HT1080 (cell line): ENCODE measurements around the gene NAPSA. TPM values are rescaled to one million over a fixed set of nuclear protein-coding genes. Genes with fewer than 3 reads are reported as not detected.
A peak's percentile ranks its signal among the peaks of the same experiment; 100 is the strongest.

Source experiments
- DNase-seq: peaks from one replicate; pipeline ENCODE4 v3.0.0-alpha.2; 2015; ENCODE audit warnings: low read depth
- total RNA-seq: library from RNA; depleted of rRNA; stranded (reverse); fragments of >200 nt; shearing (Covaris generic); gene quantifications from 2 replicates; pipeline ENCODE4 v1.2.3, GENCODE V29; 2014

NAPSA gene
- total RNA-seq, 1 experiment from 2014 or later: not detected

DNA sequence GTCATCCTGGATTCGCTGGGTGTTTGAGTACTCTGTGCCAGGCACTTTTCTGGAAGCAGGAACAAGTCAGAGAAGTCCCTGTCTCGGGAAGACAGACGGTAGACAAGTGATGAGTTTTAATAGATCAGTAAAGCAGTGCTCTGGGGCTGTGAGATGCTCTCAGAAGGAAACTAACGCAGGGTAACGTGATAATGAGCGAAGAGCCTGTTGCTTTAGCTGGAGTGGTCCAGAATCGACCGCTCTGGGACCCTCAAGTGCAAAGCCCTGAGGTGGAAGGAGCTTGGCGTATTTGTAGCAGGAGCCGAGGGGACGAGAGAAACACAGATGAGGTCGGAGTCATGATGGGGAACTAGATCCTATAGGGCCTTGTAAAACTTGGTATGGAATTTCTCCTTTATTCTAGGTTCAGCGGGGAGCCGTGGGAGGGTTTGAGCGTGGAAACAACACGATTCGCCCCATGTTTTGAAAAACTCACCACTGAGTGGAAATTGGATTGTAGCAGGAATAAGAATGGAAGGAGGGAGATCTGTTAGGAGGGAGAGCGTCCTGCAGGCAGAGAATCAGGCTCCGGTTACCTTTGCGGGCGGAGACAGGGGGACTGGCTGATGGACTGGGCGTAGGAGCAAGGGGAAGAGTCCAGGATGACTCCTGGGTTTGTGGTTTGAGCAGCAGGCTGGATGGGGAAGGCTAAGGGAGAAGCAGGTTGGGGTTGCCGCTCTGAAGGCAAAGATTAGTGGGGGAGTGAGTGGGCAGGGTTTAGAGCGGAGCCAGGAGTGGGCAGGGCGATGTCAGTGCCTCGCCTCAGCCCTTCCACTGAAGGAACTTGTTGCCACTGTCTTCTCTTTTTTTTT, 19.5 kb upstream of the NAPSA start:
- DNase-seq: peak; percentile 39

DNA sequence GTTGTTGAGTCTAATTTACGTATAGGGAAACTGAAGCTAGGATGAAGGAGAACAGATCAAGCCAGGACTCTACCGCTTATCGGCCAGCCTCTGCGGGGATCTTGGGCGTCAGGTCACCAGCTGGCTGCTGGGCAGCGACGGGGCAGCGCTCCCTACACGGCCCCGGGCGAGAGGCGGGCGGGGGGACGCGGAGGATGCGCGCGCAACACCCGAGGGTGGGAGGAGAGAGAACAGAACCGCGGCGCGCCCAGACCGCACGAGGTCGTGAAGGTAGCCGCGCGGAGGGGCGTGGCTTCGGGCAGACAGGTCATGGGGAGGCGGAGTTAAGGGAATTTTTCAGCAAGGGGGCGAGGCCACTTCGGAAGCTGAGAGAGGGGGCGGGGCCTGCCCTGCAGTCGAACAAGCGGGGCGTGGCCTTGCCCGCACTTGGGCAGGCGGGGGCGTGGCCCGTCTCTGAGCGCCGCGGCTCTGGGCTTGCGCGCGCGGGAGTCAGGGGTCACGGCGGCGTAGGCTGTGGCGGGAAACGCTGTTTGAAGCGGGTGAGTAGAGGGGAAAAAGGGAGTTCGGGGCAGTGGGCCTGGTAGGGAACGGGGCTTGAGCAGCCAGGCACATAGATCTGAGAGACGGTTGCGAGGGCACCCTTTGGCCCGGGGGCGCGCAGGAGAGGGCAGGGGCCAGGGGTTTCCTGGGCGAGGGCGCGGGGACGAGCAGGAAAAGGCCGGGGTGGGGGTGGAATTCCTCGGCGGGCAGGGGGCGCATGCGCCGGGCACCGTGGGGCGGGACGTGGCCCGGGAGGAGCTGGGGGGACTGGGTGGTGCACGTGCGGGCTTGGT, 18.6 kb upstream of the NAPSA start, which contains the start of gene POLD1:
POLD1 (plus strand) TSS at position 496 of the 833 bp plus-strand sequence. CDS start 14,505 bp downstream, outside the sequence.
- DNase-seq: peak; percentile 96

DNA sequence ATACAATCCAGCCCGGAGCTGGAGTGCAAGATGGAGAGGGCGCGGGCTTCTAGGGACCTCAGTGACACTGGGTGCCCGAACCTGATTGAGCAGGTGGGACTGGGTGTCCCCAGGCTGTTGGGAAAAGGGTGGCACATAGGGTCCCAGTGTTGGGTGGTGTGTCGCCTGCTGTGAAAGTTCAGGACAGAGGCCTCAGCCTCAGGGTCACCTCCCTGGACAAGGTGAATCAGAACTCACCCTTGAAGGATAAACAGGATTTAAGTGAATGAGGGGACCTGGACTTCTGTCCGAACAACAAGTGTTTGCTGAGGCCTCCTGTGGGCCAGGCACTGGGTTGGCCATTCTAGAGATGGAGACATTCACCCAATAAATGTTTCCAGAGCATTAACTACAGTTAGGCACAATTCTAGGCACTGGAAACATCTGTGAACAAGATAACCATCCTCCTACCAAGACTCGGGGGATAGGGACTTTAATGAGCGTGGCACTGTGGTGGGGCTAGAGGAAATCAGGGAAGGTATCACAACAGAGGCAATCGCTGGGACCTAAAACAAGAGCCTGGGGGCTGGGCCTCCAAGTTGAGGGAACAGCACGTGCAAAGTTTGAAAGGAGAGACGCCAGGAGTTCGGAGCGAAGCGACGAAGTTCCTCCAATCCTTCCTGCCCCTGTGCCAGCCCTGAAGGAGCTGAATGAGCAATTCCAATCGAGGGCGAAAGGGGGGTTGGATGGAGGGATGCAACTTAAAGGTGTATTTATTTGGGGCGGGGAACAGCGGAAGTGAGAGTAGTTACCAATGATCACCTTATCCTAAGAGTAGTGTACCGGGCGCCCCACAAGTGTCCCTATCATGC, 17.8 kb upstream of the NAPSA start:
- DNase-seq: no peak

DNA sequence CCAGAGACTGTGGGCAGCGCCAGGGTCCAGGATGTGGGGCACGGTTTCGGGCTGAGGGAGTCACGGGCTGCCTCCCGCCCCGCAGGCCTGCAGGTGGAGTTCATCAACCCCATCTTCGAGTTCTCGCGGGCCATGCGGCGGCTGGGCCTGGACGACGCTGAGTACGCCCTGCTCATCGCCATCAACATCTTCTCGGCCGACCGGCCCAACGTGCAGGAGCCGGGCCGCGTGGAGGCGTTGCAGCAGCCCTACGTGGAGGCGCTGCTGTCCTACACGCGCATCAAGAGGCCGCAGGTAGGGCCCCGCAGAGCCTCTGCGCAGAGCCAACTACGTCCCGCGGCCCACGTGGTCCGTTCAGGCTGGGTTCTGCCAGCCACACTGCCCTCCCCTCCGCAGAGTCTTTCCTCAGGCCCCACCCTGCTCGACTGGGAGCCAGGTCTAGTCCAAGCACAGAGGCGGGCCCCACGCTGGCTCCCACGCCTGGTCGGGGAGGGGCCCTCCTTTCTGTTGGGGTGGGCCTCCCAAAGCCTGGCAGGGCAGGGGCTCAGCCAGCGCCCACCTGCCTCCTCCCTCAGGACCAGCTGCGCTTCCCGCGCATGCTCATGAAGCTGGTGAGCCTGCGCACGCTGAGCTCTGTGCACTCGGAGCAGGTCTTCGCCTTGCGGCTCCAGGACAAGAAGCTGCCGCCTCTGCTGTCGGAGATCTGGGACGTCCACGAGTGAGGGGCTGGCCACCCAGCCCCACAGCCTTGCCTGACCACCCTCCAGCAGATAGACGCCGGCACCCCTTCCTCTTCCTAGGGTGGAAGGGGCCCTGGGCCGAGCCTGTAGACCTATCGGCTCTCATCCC, 16.7 kb upstream of the NAPSA start:
- DNase-seq: no peak

DNA sequence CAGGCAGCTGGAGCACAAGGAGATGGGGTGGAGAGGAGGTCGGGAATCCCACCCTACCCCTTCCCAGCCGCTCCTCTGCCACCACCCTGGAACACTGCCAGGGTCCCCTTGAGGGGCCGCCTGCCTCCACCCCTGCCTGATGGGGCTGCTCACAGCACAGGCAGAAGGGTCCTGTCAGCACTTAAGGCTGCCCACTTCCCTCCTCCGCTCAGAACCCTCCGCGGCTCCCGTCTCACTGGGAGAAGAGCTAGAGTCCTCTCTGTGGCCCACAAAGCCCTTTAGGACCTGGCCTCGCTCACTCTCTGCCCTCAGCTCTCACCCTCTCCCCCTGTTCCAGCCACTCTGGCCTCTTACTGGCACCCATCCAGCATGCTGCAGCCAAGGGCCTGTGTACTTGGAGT, 15.3 kb upstream of the NAPSA start:
- DNase-seq: no peak

DNA sequence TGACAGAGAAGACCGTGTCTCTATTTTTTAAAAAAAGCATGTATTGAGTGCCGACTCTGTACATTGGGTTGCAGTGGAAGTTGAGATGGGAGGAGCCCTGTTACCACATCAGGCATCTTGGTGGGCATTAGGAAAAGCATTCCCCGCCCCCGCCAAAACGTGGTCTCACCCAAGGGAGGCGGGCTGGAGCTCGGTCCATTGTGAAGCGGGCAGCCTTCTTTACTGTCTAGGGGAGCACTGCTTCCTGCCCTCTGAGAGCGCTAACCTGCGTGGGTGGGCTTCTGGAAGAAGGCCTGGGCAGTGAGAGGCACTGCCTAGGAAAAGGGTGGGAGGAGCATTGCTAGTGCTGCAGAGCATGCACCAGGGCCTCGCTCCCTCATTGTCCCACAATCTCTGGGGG, 14.7 kb upstream of the NAPSA start:
- no peak for DNase-seq

DNA sequence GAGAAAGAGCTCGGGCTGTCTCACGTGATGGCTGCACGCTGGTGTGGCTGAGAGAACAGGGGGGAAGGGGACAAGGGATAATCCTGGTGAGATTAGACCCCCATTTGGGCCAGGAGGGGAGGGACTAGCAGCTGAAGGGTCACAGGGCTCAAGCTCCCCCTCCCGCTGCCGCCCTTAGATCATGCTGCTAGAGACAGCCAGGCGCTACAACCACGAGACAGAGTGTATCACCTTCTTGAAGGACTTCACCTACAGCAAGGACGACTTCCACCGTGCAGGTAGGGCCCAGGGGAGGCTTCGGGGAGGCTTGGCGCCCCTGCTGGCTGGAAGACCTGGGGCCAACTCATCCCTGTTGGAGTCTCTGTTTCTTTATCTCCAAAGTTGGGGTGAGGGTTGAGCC, 14.2 kb upstream of the NAPSA start:
- no peak for DNase-seq

DNA sequence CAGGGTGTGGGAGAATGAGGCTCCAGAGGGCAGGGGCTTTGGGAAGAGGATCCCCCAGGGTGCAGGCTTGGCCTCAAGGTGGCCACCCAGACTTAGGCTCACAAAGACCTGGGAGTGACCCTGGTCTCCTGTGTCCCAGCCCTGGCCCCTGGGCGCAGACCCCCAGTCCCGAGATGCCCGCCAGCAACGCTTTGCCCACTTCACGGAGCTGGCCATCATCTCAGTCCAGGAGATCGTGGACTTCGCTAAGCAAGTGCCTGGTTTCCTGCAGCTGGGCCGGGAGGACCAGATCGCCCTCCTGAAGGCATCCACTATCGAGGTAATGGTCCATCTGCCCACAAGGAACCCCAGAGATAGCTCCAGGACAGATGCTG, 13.4 kb upstream of the NAPSA start:
- no peak for DNase-seq

DNA sequence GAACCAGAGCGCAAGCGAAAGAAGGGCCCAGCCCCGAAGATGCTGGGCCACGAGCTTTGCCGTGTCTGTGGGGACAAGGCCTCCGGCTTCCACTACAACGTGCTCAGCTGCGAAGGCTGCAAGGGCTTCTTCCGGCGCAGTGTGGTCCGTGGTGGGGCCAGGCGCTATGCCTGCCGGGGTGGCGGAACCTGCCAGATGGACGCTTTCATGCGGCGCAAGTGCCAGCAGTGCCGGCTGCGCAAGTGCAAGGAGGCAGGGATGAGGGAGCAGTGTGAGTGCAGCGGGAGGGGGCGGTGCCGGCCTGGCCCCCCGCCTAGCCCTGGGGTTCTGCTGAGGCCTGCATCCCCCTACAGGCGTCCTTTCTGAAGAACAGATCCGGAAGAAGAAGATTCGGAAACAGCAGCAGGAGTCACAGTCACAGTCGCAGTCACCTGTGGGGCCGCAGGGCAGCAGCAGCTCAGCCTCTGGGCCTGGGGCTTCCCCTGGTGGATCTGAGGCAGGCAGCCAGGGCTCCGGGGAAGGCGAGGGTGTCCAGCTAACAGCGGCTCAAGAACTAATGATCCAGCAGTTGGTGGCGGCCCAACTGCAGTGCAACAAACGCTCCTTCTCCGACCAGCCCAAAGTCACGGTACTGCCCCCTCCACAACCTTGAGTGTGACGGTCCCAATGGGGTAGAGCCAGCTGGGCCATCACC, 12.9 kb upstream of the NAPSA start:
- DNase-seq: no peak

DNA sequence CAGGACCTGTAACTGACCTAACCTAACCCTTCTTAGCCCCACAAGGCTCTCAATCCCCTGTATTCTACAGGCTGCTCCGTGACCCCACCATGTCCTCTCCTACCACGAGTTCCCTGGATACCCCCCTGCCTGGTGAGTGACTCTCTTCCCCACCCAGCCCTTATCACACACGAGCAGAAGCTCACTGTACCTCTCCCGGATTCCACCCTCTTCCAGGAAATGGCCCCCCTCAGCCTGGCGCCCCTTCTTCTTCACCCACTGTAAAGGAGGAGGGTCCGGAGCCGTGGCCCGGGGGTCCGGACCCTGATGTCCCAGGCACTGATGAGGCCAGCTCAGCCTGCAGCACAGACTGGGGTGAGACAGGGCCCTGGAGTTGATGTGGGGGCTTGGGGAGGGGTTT, 12.1 kb upstream of the NAPSA start:
- DNase-seq: no peak

DNA sequence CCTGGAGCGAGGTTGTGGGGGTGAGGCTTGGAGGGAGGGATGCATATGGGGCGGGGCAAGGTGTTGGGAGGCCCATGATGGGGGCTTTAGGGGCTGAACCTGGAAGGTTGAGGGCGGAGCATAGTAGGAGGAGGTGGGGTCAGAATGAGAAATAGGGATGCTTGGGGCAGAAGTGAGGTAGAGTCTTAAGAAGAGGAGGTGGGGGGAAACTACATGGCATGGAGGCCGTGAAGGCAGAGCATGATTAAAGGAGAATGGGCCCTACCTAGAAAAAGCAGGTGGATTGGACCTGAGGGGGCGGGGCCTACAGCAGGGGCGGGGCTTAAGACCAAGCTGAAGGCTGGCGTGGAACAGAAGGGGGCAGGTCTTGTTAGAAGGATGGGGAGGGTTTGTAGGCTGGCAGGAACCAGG, 11.6 kb upstream of the NAPSA start:
- DNase-seq: no peak

DNA sequence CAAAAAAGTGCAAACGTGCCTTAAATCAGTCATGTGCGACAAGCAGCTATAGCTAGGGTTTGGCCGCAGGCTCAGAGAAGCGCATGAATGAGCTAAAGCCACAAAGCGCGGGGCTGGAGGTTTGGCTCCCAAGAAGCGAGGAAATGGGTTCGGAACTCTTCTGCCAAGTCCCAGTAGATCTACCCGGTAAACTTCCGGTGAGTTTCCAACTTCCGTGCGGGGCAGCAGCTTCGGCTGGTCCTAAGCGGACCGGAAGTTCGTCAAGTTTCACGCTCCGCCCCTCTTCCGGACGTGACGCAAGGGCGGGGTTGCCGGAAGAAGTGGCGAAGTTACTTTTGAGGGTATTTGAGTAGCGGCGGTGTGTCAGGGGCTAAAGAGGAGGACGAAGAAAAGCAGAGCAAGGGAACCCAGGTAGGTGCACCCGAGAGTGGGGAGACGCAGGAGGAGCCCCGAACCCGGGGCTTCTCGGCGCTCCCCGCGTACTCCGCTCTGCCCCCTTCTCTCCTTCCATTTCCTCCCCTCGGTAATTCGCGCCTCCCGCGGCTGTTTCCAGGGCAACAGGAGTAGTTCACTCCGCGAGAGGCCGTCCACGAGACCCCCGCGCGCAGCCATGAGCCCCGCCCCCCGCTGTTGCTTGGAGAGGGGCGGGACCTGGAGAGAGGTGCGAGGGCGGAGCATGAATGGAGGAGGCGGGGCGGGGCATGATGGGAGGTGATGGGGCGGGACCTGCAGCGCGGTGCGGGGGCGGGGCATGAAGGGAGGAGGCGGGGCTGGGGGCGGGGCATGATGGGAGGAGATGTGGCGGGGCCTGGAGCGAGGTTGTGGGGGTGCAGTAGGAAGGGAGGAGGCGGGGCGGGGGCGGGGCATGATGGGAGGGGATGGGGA, 11.0 kb upstream of the NAPSA start, which contains the start of gene NR1H2:
NR1H2 (plus strand) TSS at position 292 of the 885 bp plus-strand sequence. CDS start 1,149 bp downstream, outside the sequence.
- DNase-seq: peak; percentile 92

DNA sequence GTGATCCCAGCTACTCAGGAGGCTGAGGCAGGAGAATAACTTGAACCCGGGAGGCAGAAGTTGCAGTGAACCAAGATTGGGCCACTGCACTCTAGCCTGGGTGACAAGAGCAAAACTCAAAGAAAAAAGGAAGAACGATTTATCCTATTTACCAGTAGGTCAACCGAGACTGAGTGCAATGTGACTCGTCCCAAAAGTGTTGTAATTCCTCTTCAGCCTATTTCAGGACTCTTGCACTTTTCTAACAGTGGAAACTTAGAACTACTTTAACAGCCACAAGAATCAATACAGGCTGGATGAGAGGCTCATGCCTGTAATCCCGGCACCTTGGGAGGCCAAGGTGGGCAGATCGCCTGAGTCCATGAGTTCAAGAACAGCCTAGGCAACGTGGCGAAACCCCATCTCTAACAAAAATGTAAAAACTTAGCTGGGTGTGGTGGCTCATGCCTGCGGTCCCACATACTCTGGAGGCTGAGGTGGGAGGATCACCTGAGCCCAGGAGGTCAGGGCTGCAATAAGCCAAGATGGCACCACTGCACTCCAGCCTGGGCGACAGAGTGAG, 6.6 kb upstream of the NAPSA start:
- no peak for DNase-seq

DNA sequence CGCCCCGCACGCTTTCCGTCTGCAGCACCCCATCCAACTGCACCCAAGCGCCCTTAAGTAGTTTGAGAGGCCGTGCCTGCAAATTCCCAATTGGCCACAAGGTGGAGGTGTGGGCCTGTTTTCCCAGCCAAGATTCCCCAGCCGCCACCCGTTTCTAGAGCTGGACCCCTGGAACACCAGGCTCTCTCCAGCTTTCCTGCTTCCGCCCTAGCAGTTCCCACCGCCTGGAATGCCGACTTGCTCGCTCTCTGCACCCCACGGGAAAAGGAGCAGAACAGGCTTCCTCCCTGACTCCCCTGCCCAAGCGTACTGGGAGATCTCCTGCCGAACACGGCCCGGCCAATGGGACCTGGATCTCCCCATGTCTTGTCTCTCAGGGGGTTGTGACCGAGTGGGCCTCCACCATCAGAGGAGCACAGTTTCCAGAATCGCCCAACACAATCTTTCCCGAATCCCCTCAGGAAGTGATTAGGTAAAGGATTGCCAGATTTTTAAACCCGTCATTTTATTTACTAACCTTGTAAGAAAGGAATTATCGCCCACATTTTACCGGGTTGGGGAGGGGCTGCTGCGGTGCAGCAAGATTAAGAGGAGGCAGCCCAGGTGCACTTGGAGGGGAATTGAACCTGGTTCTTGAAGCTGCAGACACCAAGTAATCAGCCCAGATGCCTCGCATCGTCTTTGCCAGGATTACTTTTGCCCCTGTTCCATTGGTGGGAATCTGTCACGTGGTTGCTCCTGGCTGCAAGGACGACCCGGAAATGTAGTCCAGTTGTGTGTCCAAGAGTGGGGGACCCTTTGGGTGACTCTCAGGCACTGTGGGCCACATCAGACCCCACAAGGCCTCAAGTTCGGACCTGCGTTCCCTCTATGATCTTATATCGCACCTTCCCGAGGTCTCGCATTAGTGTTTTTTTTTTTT, 3.5 kb upstream of the NAPSA start:
- DNase-seq: peak; percentile 76

DNA sequence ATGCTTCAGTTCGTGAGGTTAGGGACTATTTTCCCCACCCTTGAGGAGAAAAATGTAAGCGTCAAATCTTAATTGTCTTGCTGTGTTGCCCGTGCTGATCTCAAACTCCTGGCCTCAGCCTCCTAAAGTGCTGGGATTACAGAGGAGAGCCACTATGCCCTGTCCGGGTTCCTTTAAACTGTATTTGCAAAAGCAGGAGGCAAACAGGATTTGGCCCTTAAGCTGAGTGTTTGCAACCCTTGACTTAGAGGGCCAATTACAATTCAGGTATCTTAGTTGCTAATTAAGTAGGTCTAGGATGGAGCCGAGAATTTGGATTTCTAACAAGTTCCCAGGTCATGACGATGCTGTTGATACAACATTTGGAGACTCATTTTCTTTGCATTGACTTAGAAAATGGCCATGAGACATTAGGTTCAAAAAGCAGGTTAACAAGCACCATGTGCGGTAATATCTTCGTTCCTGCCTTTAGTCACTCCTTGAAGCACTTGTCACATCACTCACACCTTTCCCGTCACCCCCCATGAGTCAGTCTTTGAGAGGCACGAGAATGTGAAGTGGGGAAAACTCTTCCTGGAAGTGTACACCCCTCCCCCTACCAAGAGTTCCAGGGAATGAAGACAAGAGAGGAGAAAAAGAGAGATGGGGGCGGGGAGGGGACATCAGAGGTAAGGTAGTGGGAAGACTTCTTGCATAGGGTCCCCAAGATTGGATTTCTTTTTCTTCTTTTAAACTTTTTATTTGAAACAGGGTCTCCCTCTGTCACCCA, 2.6 kb downstream of the NAPSA start:
- no peak for DNase-seq

DNA sequence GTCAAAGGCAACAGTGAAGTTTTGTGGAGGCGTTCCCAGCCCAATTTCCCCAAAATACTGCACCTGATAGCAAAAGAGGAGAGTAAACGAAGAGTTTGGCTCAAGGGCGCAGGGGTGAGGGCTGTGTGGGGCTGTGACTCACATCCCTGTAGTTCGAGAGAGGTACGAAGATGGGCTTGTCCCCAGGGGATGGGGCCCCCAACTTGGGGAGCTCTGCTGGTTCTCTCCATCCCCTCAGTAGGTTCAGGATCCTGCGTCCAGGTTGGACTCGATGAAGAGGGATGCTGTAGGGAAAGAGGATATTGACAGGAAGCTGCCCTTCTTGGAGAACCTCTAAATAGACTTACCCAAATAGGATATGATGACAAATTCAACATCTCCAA, 3.4 kb downstream of the NAPSA start:
- DNase-seq: no peak
